ENCODE results near the gene MFAP4. TPM values are rescaled to one million over a fixed set of nuclear protein-coding genes. Genes with fewer than 3 reads are reported as not detected.

Gene MFAP4
- total RNA-seq, 1 experiment from 2014 or later: not detected

DNA sequence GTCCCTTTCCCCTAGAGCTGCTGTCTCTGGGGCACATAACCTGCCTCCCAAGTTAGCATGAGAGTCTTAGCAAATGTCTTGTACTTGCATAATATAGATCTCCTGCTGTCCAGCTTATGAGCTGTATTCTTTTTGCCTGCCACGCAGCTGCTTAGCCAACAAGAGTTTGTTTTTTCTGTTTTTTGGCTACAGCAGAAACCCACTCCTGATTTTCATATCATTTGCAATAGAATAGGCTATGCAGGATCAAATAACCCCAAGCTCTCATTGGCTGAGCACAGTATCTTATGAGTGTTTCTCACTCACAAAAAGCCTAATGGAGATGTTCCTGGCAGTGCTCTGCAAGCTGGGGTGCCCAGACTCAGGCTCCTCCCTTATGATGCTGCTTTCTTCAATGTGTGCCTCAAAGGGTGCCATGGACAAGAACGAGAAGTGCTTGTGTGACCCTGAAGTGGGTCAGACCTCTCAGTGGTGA, 47.6 kb downstream of the MFAP4 start:
- H3K9me3 ChIP-seq (ENCODE audit: insufficient read depth, low read depth): no peaks in the 10 kb centered on the region
- no peak for TF ChIP-seq EZH2 (IDR thresholded peaks at IDR 0.05; ENCODE audit: low read depth)
- TF ChIP-seq, protein P1, sequence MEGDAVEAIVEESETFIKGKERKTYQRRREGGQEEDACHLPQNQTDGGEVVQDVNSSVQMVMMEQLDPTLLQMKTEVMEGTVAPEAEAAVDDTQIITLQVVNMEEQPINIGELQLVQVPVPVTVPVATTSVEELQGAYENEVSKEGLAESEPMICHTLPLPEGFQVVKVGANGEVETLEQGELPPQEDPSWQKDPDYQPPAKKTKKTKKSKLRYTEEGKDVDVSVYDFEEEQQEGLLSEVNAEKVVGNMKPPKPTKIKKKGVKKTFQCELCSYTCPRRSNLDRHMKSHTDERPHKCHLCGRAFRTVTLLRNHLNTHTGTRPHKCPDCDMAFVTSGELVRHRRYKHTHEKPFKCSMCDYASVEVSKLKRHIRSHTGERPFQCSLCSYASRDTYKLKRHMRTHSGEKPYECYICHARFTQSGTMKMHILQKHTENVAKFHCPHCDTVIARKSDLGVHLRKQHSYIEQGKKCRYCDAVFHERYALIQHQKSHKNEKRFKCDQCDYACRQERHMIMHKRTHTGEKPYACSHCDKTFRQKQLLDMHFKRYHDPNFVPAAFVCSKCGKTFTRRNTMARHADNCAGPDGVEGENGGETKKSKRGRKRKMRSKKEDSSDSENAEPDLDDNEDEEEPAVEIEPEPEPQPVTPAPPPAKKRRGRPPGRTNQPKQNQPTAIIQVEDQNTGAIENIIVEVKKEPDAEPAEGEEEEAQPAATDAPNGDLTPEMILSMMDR (conservative IDR thresholded peaks at IDR 0.05): no peak
- no TSS peak for BruUV-seq (replicated peaks)
- no peaks in the 10 kb centered on the region for H4K20me1 ChIP-seq (ENCODE audit: insufficient read depth)
- no peak for DNase-seq
- intact Hi-C loops (cut with micrococcal nuclease; ENCODE audit: unreplicated experiment): no loop called here
- no peaks in the 10 kb centered on the region for H3K79me2 ChIP-seq (ENCODE audit: low read depth)
- POLR2A ChIA-PET (ENCODE audit: unreplicated experiment): interaction anchor here (0.6 kb wide), 1 partner anchor 15 kb away, joined by 5 read pairs; no protein-coding TSS in a partner anchor
- H3K9me2 ChIP-seq (ENCODE audit: insufficient read depth): no peaks in the 10 kb centered on the region
- CTCF ChIA-PET: no interaction called here
- H3K4me1 ChIP-seq (replicated peaks; ENCODE audit: insufficient read depth): no peaks in the 10 kb centered on the region
- H3K4me2 ChIP-seq: no peak overlapping the region
- H2AFZ ChIP-seq: no peak overlapping the region
- no peak overlapping the region for H3K4me3 ChIP-seq
- no peaks in the 10 kb centered on the region for H3K36me3 ChIP-seq (ENCODE audit: low read depth)
- no peak overlapping the region for H3K27ac ChIP-seq
- no peaks in the 10 kb centered on the region for H3K27me3 ChIP-seq (ENCODE audit: insufficient read depth, low read depth)
- peaks cover 37% of the 10 kb centered on the region for H3F3A ChIP-seq (ENCODE audit: insufficient read depth, low read depth)

DNA sequence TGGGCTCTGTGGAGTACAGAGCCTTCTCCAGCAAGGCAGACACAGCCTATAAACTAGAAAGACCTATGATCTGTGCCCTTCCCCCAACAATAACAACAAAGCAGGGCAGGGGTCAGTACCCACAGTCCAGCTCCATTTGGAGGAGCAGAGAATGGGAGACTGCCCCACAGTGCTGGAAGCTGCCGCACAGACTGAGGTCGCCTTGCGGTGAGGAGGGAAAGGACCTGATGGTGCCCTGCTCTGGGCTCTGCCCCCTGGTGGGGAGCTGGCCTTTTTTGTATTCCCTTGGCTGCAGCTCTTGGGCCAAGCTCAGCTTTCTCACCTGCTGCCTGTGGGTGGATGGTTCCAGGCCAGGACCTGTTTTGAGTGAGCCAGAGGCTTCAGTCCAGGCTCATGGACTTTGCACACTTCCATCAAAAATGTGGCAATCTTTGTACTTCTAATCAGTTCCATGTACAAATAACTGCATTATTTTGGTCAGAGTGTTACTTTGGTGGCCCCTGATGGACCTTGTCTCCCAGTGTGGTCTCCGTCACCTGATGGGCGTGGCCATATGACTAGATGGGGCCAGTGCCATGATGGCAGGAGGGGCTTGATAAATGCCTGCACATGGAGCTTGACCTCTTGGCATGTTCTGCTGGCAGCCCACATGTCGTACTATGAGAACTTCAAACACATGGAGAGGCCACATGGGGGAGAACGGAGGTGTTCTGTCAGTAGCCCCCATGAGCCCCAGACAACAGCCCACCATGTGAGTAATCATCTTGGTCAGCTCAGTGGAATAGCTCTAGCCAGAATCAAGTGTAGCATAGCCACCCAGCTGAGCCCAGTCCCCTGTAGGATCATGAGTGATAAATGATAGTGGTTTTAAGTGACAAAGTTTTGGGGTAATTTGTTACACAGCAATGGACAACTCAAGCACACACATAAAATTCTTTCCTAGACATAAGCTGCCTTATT, 48.7 kb downstream of the MFAP4 start:
- intact Hi-C loops (cut with micrococcal nuclease; ENCODE audit: unreplicated experiment): no loop called here
- no peak for TF ChIP-seq EZH2 (IDR thresholded peaks at IDR 0.05; ENCODE audit: low read depth)
- TF ChIP-seq, protein P1 (conservative IDR thresholded peaks at IDR 0.05): peak; percentile 73
- no peak overlapping the region for H2AFZ ChIP-seq
- no peaks in the 10 kb centered on the region for H4K20me1 ChIP-seq (ENCODE audit: insufficient read depth)
- no peak overlapping the region for H3K4me2 ChIP-seq
- ChIA-PET CTCF (no interaction called here), POLR2A (ENCODE audit: unreplicated experiment) (interaction anchor here (0.6 kb wide), 2 partner anchors 16 to 925 kb away, joined by 3 to 5 read pairs; no protein-coding TSS in a partner anchor)
- no peaks in the 10 kb centered on the region for H3K36me3 ChIP-seq (ENCODE audit: low read depth)
- H3K9me2 ChIP-seq (ENCODE audit: insufficient read depth): no peaks in the 10 kb centered on the region
- H3K79me2 ChIP-seq (ENCODE audit: low read depth): no peaks in the 10 kb centered on the region
- DNase-seq: peak in 1 of 2 experiments; percentile 43
- no peak overlapping the region for H3K27ac ChIP-seq
- BruUV-seq (replicated peaks): no TSS peak
- no peak overlapping the region for H3K4me3 ChIP-seq
- H3K27me3 ChIP-seq (ENCODE audit: insufficient read depth, low read depth): no peaks in the 10 kb centered on the region
- H3K4me1 ChIP-seq (replicated peaks; ENCODE audit: insufficient read depth): no peaks in the 10 kb centered on the region
- peaks cover 34% of the 10 kb centered on the region for H3F3A ChIP-seq (ENCODE audit: insufficient read depth, low read depth)
- H3K9me3 ChIP-seq (ENCODE audit: insufficient read depth, low read depth): no peaks in the 10 kb centered on the region

DNA sequence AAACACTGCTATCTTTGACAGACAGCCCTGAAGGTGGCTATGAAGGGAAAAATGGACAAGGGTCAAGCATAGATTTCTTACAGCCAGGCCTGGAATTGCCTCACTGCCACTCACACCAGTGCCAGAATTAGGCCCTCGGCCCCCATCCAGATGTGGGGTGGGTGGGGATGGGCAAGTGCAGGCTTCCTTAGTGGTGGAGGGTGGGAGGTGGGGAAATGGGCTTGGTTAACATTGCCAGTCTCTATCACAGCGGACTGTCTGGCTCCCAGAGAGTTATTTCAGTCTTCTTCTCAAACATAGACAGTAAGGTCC, 49.3 kb downstream of the MFAP4 start:
- no peak overlapping the region for H2AFZ ChIP-seq
- intact Hi-C loops (cut with micrococcal nuclease; ENCODE audit: unreplicated experiment): no loop called here
- H3K79me2 ChIP-seq (ENCODE audit: low read depth): no peaks in the 10 kb centered on the region
- POLR2A ChIA-PET (ENCODE audit: unreplicated experiment): interaction anchor here (0.6 kb wide), 1 partner anchor 924 kb away, joined by 3 read pairs; no protein-coding TSS in a partner anchor
- H3K4me1 ChIP-seq (replicated peaks; ENCODE audit: insufficient read depth): no peaks in the 10 kb centered on the region
- BruUV-seq (replicated peaks): no TSS peak
- CTCF ChIA-PET: no interaction called here
- no peak overlapping the region for H3K4me2 ChIP-seq
- H3K27me3 ChIP-seq (ENCODE audit: insufficient read depth, low read depth): no peaks in the 10 kb centered on the region
- H3F3A ChIP-seq (ENCODE audit: insufficient read depth, low read depth): peaks cover 29% of the 10 kb centered on the region
- H3K4me3 ChIP-seq: no peak overlapping the region
- TF ChIP-seq, protein P1 (conservative IDR thresholded peaks at IDR 0.05): no peak
- no peak for TF ChIP-seq EZH2 (IDR thresholded peaks at IDR 0.05; ENCODE audit: low read depth)
- no peaks in the 10 kb centered on the region for H3K9me3 ChIP-seq (ENCODE audit: insufficient read depth, low read depth)
- H3K9me2 ChIP-seq (ENCODE audit: insufficient read depth): no peaks in the 10 kb centered on the region
- DNase-seq: no peak
- no peaks in the 10 kb centered on the region for H4K20me1 ChIP-seq (ENCODE audit: insufficient read depth)
- H3K36me3 ChIP-seq (ENCODE audit: low read depth): no peaks in the 10 kb centered on the region
- H3K27ac ChIP-seq: no peak overlapping the region

All from PC-9 (cell line).